Epithelial cell of esophagus (primary cell): ENCODE data around the gene CSRP2.

ENCODE experiments used
- DNase-seq: peaks from one replicate; pipeline ENCODE4 v3.0.0; 2010; ENCODE audit warnings: low read depth
- H3K4me3 ChIP-seq: 2 replicates; pipeline ENCODE4 v1.5.1; 2011; ENCODE audit warnings: mild to moderate bottlenecking, low read length, control low read depth
- TF ChIP-seq, protein P1 (sequence below): IDR thresholded peaks from 2 replicates; pipeline ENCODE4 v1.5.1; 2011; ENCODE audit warnings: low read depth, mild to moderate bottlenecking, low read length, control low read depth, inconsistent platforms; ENCODE audit not compliant: insufficient read depth; ENCODE audit errors: missing control alignments

The CSRP2 gene

DNA sequence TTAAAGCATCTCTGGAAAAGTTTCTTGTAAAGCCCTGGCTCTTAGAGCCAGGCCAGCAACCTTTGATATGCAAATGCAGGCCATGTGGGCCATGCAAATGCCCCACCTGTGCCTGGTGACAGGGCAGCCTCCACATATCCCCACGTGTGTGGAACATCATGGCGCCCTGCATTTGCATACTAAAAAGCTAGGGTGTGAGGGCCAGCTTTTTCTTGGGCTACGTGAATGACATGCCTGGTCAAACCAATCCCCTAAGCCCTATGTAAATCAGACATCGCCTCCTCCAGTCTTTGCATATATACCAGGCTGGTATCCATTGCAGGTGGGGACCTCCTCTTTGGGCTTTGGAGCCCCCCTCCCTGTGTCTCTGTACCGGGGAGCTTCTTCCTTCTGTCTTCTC, 6.4 kb downstream of the CSRP2 start:
- no peak for DNase-seq
- no peak overlapping the region for H3K4me3 ChIP-seq
- TF ChIP-seq, protein P1, sequence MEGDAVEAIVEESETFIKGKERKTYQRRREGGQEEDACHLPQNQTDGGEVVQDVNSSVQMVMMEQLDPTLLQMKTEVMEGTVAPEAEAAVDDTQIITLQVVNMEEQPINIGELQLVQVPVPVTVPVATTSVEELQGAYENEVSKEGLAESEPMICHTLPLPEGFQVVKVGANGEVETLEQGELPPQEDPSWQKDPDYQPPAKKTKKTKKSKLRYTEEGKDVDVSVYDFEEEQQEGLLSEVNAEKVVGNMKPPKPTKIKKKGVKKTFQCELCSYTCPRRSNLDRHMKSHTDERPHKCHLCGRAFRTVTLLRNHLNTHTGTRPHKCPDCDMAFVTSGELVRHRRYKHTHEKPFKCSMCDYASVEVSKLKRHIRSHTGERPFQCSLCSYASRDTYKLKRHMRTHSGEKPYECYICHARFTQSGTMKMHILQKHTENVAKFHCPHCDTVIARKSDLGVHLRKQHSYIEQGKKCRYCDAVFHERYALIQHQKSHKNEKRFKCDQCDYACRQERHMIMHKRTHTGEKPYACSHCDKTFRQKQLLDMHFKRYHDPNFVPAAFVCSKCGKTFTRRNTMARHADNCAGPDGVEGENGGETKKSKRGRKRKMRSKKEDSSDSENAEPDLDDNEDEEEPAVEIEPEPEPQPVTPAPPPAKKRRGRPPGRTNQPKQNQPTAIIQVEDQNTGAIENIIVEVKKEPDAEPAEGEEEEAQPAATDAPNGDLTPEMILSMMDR: no peak

DNA sequence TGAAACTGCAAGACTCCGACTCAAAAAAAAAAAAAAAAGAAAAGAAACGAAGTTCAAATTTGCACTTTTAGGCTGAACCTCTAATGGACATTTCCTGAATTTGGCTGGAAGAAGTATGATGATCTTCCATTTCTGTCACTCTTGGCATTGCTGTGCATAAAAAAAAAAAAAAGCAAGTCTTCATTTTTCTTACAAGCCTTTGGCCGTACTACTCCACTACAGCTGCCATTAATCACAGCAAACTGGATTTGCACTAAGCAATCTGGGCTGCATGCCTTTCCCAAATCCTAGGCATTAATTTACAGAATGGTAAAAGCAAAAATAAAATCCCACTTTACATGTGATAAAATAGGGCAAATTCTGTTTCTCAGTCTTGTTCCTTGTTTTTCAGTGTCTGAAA, 7.1 kb downstream of the CSRP2 start:
- TF ChIP-seq, protein P1: no peak

DNA sequence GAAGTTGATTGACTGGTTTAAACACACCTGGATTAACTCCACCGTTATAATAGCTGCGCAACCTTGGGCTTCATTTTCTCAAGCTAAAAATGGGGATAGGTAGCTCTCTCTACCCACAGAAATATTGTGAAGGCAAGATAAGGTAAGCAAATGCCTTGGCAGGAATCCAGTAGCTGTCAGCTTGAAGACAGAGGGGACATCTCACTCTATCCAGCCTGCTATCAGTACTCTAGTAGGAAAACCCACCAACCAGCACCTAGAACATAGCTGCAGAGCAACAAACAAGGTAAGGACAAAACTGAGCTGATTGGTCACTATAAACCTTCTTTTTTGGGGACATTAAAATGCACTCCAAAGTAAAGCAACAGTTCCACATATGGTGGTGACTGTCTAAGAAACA, 7.7 kb downstream of the CSRP2 start:
- TF ChIP-seq, protein P1: no peak
- DNase-seq: no peak
- H3K4me3 ChIP-seq: no peak overlapping the region

More for the DNA sequence above, 7.1 kb downstream of the CSRP2 start:
- no peak overlapping the region for H3K4me3 ChIP-seq
- DNase-seq: no peak

DNA sequence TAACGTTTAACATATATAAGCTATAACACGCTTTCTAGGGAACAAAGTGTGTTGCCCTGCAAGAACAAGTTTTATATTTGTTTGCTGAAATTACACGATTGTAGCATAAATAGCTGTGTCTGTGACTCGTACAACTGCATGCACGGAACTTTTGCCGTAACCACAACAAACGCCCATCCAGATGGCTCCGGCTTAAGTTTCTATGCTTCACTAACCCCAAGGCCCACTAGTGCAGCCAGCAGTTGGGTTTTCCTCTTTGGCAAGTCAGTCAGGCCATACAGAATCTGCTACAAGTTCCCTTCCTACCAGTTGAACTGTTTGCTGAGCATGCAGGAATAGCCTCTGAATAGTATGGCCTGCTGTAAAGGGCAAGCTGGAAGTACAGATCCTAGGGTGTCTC, 12.1 kb downstream of the CSRP2 start:
- TF ChIP-seq, protein P1: no peak
- DNase-seq: no peak
- no peak overlapping the region for H3K4me3 ChIP-seq

DNA sequence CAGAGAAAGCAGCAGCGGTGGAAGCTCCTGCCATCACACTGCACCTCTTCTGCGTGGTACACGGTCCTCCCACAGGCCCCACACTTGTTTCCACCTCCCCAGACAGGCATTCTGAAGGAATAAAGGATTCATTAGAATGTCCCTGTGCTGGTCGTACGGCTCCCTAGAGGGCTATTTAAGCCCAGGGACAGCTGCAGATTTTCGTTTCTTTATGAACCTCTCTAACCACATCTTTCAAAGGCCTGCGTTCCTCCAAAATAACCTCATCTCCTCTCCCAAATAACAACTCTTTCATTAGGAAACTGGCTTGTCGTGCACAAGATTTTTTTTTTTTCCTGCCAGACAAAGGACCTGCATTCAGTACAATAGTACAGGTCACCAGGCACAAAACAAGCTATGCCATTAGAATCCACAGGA, 12.7 kb downstream of the CSRP2 start:
- no peak overlapping the region for H3K4me3 ChIP-seq
- no peak for DNase-seq
- TF ChIP-seq, protein P1: no peak

DNA sequence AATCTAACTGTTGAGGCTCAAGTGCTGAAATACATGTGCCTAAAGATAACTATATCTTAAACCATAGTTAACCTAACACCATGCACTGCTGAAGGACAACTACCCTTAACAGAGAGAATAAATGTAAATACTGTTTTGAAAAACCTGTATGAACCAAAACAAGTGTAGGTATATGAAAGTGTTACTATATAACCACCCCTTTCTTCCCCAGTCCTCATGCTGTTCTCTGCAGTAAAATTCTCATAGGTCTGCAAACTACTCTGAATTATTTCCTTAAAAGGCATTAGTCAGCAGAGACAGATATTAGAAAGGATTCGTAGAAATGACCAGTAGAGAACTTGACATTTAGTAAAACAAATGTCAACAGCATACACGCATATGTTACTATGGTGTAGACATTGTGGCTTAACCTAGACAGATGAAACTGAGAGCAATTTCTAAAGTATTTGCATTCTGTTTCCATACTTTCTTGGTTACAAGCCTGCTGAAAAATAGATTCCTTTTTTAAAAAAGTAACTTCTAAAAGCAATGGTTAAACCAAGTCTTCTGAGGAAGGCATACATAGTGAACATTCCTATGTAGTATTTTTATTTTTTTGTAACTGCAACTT, 13.9 kb downstream of the CSRP2 start:
- H3K4me3 ChIP-seq: no peak overlapping the region
- TF ChIP-seq, protein P1: no peak
- DNase-seq: no peak

DNA sequence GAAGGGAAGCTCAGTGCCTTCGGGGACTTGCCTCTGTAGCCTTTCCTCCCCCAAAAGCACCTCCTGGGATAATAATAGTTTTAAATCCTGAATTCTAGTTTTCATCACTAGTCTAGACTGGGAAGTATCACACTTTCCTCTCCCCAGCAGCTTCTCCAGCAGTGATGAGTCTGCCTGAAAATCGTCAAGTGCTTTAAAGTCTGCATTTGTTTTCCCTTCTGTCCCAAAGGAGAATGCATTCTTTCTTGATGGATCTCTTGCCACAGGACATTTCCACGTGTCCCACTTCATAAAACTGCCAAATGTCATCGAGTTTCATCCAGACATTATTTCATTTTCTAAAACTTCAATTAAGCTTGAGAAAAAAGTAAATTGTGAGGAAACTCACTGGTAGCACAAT, 15.0 kb downstream of the CSRP2 start:
- TF ChIP-seq, protein P1: no peak
- DNase-seq: no peak
- H3K4me3 ChIP-seq: no peak overlapping the region
